Measurements from ENCODE around the gene MAGEE2.

GRCh38 chrX:75748431-75748830 lies 36.6 kb downstream of the MAGEE2 start:
- no peak for TF ChIP-seq TAF1 (CRISPR knock-in tag; IDR thresholded peaks at IDR 0.05)
- TF ChIP-seq ZHX2 (IDR thresholded peaks at IDR 0.05; ENCODE audit: low read depth), result no peak
- TF ChIP-seq ZHX2 (CRISPR knock-in tag; IDR thresholded peaks at IDR 0.05; ENCODE audit: borderline replicate concordance), result no peak
- TF ChIP-seq AFF4 (CRISPR knock-in tag; IDR thresholded peaks at IDR 0.05), result no peak
- no peak for TF ChIP-seq FOXP1 (IDR thresholded peaks at IDR 0.05)
- no peak for TF ChIP-seq FOXP1 (CRISPR knock-in tag; IDR thresholded peaks at IDR 0.05)
